22Rv1 (cell line): Measurements from ENCODE around the gene KIF1A.

Experiments used
- ZFX ChIP-seq: fragments of 450-650 bp; IDR thresholded peaks from 2 replicates; pipeline ENCODE4 v1.6.1; 2017; ENCODE audit warnings: antibody characterized with exemption, borderline replicate concordance
- TF ChIP-seq, protein P1 (sequence below): fragments of 450-650 bp; IDR thresholded peaks from 2 replicates; pipeline ENCODE4 v1.5.1; 2017; ENCODE audit warnings: mild to moderate bottlenecking

DNA sequence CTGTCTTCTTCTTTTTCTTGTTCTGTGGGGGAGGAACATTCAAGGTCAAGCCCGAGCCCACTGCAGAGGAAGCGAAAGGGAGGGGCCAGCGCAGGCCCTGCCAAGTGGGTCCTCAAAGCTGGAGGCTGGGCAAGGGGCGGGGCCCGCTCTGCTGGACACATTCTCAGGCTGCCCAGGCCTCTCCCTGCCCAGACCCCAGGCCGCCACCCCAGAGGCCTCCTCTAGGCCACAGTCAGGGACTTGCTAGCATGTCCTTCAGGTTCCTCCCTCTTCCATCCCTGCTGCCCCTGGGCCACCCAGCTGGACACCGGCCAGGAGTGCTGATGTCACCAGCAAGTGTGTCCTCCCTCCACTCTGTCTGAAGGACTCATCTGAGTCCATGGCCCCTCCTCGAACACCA is 44.1 kb downstream of the KIF1A start:
- TF ChIP-seq, protein P1, sequence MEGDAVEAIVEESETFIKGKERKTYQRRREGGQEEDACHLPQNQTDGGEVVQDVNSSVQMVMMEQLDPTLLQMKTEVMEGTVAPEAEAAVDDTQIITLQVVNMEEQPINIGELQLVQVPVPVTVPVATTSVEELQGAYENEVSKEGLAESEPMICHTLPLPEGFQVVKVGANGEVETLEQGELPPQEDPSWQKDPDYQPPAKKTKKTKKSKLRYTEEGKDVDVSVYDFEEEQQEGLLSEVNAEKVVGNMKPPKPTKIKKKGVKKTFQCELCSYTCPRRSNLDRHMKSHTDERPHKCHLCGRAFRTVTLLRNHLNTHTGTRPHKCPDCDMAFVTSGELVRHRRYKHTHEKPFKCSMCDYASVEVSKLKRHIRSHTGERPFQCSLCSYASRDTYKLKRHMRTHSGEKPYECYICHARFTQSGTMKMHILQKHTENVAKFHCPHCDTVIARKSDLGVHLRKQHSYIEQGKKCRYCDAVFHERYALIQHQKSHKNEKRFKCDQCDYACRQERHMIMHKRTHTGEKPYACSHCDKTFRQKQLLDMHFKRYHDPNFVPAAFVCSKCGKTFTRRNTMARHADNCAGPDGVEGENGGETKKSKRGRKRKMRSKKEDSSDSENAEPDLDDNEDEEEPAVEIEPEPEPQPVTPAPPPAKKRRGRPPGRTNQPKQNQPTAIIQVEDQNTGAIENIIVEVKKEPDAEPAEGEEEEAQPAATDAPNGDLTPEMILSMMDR = no peak
- no peak for TF ChIP-seq ZFX
